COLO829 (cell line): ENCODE data around the gene FUCA2.
A peak's percentile ranks its signal among the peaks of the same experiment; 100 is the strongest.

Source experiments
- DNase-seq: peaks from one replicate; pipeline ENCODE4 v3.0.0; 2012; ENCODE audit warnings: low spot score

Gene FUCA2

GRCh38 chr6:143510991-143511891 is at the start of gene FUCA2:
Gene FUCA2 (minus strand): TSS chr6:143511720. CDS start chr6:143511634, 86 bp downstream.
- DNase-seq: peak; percentile 40

- no peak for DNase-seq
Observed at GRCh38 chr6:143561105-143561704, 49.7 kb upstream of the FUCA2 start.

DNA sequence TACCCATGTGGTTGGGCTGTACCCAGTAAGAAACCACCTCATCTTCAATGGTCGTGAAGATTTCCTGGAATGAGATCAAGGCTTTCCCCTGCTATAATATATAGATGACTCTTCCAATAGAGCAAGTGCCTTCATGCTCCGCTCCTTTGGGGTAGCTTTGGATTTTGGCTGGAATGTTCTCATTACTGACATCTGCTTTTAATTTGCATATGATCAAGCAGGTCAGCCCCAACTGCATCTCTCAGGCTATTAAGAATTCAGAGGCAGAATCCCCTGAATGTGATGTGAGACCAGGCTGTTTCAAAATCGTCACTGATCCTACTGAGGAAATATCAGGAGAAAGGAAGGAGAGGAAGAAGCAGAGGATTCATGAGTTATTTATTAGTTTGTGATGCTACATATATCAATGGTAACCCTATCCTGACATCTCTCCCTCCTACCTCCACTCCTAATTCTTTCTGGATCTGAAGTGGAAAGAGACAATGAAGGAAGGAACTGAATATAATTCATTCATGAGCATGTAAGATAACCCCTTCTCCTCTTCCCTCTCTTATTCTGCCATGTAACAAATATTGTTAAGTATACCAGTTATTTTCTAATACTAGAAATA is 47.6 kb upstream of the FUCA2 start:
- no peak for DNase-seq

- DNase-seq: no peak
Observed at GRCh38 chr6:143556529-143556928, 45.0 kb upstream of the FUCA2 start.

DNA sequence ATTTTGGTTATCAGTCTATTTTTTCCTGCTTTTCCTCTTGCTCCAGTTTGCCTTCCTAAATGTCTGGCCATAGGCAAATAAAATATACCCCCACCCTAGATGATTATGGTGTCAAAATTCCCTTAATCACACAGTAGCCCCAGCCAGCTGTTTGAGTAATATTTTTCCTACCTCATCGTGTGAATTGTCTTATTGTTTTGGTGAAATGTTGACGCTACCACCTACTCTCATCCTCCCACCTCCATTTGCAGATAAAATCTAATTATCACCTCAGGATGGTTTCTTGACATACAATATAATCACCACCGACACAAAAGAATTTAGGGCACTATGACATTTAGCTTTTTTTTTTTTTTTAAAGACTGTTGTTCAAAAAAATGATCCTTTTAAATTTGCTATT is 44.1 kb upstream of the FUCA2 start:
- DNase-seq: no peak

DNA sequence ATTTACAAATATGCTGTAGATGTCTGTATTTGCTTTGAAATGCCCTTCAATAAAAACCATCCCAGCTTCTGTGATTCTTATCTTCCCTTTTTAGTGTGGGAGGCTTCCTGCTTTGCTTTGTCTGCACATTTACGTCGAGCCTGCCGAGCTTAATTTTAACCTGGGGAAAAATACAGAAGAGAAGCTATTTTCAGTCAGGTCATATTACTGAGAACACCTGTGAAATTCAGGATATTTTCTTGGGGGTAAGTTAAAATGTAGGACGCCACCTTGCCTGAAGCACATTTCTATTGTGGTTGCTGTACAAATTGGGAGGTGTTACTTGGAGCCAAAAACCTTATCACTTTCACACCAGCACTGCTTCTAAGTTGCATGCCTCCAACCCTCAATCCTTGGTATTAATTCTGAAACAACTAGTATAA is 43.6 kb upstream of the FUCA2 start:
- no peak for DNase-seq

GRCh38 chr6:143553337-143553736 is 41.8 kb upstream of the FUCA2 start:
- DNase-seq: no peak

DNA sequence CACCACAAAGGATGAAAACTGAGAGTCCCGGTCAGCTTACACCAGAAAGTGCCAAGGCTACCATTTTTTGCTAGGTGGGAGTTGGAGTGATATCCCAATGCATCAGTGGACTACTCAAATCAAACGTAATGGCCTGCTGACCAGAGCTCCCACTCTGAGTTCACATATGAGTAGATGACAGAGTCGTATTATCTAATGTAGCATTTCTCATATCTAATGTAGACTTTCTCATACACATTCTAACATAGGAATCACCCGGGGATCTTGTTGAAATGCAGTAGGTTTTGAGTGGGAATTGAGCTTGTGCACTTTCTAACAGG is 38.4 kb upstream of the FUCA2 start:
- no peak for DNase-seq

GRCh38 chr6:143549221-143549948 is 37.9 kb upstream of the FUCA2 start:
- no peak for DNase-seq

GRCh38 chr6:143546599-143546998 is 35.1 kb upstream of the FUCA2 start:
- no peak for DNase-seq

GRCh38 chr6:143545976-143546547 is 34.5 kb upstream of the FUCA2 start:
- DNase-seq: no peak

DNA sequence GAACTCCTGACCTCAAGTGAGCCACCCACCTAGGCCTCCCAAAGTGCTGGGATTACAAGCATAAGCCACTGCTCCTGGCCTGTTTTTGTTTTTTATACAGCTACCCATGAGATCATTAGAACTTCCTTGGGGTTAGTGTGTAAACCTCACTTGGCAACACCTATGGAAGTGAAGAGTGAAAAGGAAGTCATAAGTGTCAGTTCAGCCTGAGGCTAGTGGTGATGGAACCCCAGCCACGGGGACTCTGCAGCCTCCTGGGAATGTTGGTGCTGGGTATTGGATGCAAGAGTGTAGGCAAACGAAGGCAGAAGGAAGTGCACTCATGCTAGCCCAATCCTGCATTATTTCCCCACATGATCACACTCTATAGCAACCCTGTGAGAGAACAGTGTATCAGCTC is 33.6 kb upstream of the FUCA2 start:
- no peak for DNase-seq

DNA sequence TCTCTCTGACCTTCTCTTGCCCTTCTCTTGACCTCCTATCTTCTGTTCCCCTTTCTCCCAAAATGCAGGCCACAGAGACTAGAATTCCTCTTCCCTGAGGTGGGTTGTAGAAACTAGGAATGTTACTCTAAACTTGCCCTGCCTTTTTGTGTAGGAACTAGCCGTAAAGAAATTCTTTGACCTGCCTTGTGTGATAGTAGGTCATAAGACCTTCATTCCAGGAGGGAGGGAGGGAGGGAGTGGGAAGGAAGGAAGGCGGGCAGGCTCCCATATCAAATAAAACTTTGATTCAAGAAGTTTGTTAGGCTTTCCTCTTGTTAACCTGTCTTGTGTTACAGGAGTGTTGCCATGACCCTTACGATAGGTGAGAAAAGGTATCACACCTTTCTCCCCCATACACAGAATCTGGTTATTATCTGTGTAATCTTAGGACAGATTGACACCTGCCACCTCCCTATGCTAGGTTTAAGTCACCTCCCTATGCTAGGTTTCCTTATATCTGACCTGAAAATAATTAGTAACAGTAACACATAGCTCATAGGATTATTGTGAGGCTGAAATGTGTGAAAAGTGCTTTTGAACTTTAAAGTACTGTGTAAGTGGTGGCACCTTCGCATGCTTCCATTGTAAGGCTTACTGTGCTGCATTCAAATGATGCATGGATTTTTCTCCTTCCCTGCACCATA is 32.6 kb upstream of the FUCA2 start:
- DNase-seq: no peak

DNA sequence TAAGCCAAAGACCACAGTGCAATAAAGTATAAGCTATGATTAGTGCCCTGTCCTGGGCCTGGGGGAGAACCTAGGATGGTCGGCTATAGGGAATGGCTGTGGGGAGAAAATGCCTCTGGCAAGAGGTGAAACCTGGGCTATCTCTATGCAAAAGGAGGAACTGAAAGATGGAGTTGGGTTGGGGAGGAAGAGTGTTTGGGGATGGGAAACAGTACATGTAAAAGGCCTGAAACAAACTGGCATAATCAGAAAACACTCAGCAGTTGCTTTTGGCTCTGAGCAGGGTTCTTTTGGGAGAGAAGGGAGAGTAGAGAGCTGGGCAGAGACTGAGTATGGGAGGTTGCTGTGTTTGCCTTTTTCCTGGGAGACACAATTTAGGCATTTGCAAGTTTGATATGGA is 31.9 kb upstream of the FUCA2 start:
- no peak for DNase-seq

GRCh38 chr6:143542888-143543287 is 31.4 kb upstream of the FUCA2 start:
- DNase-seq: no peak

DNA sequence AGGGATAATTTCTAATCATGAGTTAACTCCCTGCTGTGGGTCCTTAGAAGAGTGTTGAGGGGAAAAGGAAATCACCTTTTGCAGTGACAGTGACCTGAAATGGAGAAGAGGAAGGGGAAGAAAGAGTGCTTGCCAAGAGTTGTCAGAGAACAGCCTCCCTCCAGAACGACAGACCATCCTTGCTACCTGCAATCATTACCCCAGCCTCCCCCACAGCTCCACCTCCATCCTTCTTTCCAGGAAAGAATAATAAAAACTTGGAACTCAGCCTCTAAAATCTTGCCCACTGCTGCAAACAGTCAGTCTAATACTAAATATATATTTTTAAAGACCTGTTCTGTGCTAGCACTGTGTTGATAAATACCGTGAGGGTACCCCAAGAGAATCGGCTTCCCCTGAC is 28.7 kb upstream of the FUCA2 start:
- no peak for DNase-seq

GRCh38 chr6:143539734-143540133 is 28.2 kb upstream of the FUCA2 start:
- DNase-seq: no peak

DNA sequence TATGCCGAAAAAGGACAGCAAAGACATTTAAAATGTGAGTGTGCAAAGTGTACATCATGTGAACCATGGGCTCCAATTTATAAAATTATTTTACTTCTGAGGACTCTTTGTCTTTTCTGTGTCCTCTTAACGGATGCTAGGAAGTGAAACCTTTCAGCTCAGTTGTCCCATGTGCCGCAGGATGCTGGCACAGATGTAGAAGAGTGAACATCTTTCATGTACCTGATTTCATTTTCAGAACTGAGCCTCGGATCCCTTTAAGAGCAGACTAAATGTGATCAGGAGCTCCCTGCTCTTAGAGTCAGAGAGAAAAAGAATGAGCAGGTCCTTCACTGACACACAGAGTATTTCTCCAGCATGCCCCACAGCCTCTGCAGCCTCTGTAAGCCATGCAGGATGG is 27.6 kb upstream of the FUCA2 start:
- DNase-seq: no peak

- no peak for DNase-seq
Observed at GRCh38 chr6:143538374-143538773, 26.9 kb upstream of the FUCA2 start.

GRCh38 chr6:143536866-143537691 is 25.6 kb upstream of the FUCA2 start:
- DNase-seq: no peak

DNA sequence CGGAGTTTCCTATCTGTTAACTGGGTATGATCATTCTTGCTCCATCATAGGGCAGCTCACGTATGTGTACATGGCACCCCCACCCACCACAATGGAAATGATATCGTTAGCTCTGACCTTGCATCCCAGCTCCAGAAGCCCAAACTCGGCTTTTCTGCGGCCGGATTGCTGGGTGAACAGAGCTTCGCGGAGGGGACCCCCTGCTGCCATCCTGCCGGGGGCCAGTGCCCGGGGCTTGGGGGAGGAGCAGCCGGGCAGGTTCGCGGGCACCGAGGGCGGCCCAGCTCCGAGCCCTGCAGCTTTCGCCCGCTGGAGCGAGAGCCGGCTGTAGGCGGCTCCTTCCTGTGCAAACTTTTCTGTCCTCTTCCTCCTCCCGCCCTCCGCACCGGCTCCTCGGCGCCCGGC is 24.9 kb upstream of the FUCA2 start:
- no peak for DNase-seq
